ENCODE results near the gene JPH4. TPM values are rescaled to one million over a fixed set of nuclear protein-coding genes. Genes with fewer than 3 reads are reported as not detected.

The JPH4 gene
- total RNA-seq, 1 donor from 2014 or later = 3.2 TPM

- no peak for DNase-seq (ENCODE audit: low spot score)
- no peaks in the 10 kb centered on the region for H3K9me3 Mint-ChIP-seq
- peaks cover 6% of the 10 kb centered on the region for H3K27me3 Mint-ChIP-seq (ENCODE audit: insufficient read depth, low read depth)
- H3K4me1 Mint-ChIP-seq = peaks cover 18% of the 10 kb centered on the region
- Histone ChIP-seq H3K36me3 (no peaks in the 10 kb centered on the region), H3K27me3 (no peaks in the 10 kb centered on the region), H3K9me3 (ENCODE audit: low read depth) (no peaks in the 10 kb centered on the region), H3K9ac (no peak overlapping the region), H3K4me3 (no peak overlapping the region), H3F3A (ENCODE audit: low read depth) (peaks cover 20% of the 10 kb centered on the region), H2AFZ (replicated peaks) (no peak overlapping the region), H4K20me1 (ENCODE audit: low read depth) (no peaks in the 10 kb centered on the region), H3K79me2 (ENCODE audit: low read depth) (no peaks in the 10 kb centered on the region), H3K4me2 (no peak overlapping the region), H3K4me1 (peaks cover 20% of the 10 kb centered on the region), H3K27ac (no peak overlapping the region)
- H3K4me3 Mint-ChIP-seq = no peak overlapping the region
- H3K27ac Mint-ChIP-seq = no peak overlapping the region
- peaks cover 12% of the 10 kb centered on the region for H3K36me3 Mint-ChIP-seq
- TF ChIP-seq CTCF (IDR thresholded peaks at IDR 0.05) (no peak), EZH2 (IDR thresholded peaks at IDR 0.05) (no peak), EZH2phosphoT487 (IDR thresholded peaks at IDR 0.05) (no peak)
Measured at GRCh38 chr14:23533652-23534435, 44.7 kb downstream of the JPH4 start.

GRCh38 chr14:23532658-23533057 lies 45.9 kb downstream of the JPH4 start:
- Histone ChIP-seq H3K79me2 (ENCODE audit: low read depth) (no peaks in the 10 kb centered on the region), H3K4me2 (no peak overlapping the region), H3K36me3 (no peaks in the 10 kb centered on the region), H3K9ac (no peak overlapping the region), H3K27me3 (no peaks in the 10 kb centered on the region), H2AFZ (replicated peaks) (no peak overlapping the region), H3K27ac (no peak overlapping the region), H3K9me3 (ENCODE audit: low read depth) (no peaks in the 10 kb centered on the region), H3K4me1 (peaks cover 12% of the 10 kb centered on the region), H3F3A (ENCODE audit: low read depth) (peaks cover 8% of the 10 kb centered on the region), H3K4me3 (no peak overlapping the region), H4K20me1 (ENCODE audit: low read depth) (no peaks in the 10 kb centered on the region)
- no peak overlapping the region for H3K4me3 Mint-ChIP-seq
- H3K9me3 Mint-ChIP-seq = no peaks in the 10 kb centered on the region
- TF ChIP-seq EZH2 (IDR thresholded peaks at IDR 0.05) = no peak
- TF ChIP-seq CTCF (IDR thresholded peaks at IDR 0.05) = no peak
- no peak for TF ChIP-seq EZH2phosphoT487 (IDR thresholded peaks at IDR 0.05)
- no peak for DNase-seq (ENCODE audit: low spot score)
- no peak overlapping the region for H3K27ac Mint-ChIP-seq
- peaks cover 6% of the 10 kb centered on the region for H3K27me3 Mint-ChIP-seq (ENCODE audit: insufficient read depth, low read depth)
- H3K36me3 Mint-ChIP-seq = peaks cover 15% of the 10 kb centered on the region
- peaks cover 8% of the 10 kb centered on the region for H3K4me1 Mint-ChIP-seq

GRCh38 chr14:23531391-23531790 lies 47.2 kb downstream of the JPH4 start:
- H3K9me3 ChIP-seq (ENCODE audit: low read depth) = no peaks in the 10 kb centered on the region
- no peaks in the 10 kb centered on the region for H4K20me1 ChIP-seq (ENCODE audit: low read depth)
- no peaks in the 10 kb centered on the region for H3K79me2 ChIP-seq (ENCODE audit: low read depth)
- no peak for DNase-seq (ENCODE audit: low spot score)
- H3K4me1 ChIP-seq = peaks cover 4% of the 10 kb centered on the region
- no peaks in the 10 kb centered on the region for H3K27me3 ChIP-seq
- H3K9ac ChIP-seq = no peak overlapping the region
- Mint-ChIP-seq H3K36me3 (peaks cover 23% of the 10 kb centered on the region), H3K27ac (no peak overlapping the region), H3K27me3 (ENCODE audit: insufficient read depth, low read depth) (peaks cover 6% of the 10 kb centered on the region), H3K4me3 (no peak overlapping the region), H3K9me3 (no peaks in the 10 kb centered on the region), H3K4me1 (peaks cover 8% of the 10 kb centered on the region)
- no peak overlapping the region for H2AFZ ChIP-seq (replicated peaks)
- no peaks in the 10 kb centered on the region for H3F3A ChIP-seq (ENCODE audit: low read depth)
- TF ChIP-seq EZH2 (IDR thresholded peaks at IDR 0.05) (no peak), CTCF (IDR thresholded peaks at IDR 0.05) (no peak)
- H3K4me2 ChIP-seq = no peak overlapping the region
- H3K27ac ChIP-seq = no peak overlapping the region
- H3K4me3 ChIP-seq = no peak overlapping the region
- no peaks in the 10 kb centered on the region for H3K36me3 ChIP-seq
